Suppressor macrophage treated with lipopolysaccharide for 1 hour (primary cell): ENCODE results near the gene PRSS53.
A peak's percentile ranks its signal among the peaks of the same experiment; 100 is the strongest.

Source experiments
- DNase-seq, 3 donors: peaks; one replicate each; pipeline ENCODE4 v3.0.0-alpha.2; 2020 to 2022

Gene PRSS53

GRCh38 chr16:31093132-31093703, 4.5 kb upstream of the PRSS53 start:
- DNase-seq, result peak in 1 of 3 donors; percentile 27

DNA sequence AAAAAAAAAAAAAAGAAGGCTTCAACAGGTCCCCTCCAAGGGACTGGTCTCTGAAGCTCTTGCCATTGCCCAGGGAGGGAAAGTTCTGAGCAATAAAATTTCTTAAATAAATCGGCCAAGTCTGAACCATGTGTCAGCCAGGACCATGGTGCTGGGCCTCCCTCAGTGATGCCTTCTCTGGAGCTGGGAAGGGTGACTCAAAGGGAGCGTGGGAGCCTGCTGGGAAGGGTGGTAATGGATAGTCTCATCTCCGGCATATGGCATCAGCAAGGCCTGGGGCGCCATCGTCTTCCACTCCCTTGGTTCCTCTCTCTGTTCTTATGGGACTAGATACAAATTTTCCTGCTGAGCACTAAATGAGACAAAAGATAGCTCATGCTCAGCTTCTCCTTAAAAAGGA, 3.6 kb upstream of the PRSS53 start:
- DNase-seq, result no peak

DNA sequence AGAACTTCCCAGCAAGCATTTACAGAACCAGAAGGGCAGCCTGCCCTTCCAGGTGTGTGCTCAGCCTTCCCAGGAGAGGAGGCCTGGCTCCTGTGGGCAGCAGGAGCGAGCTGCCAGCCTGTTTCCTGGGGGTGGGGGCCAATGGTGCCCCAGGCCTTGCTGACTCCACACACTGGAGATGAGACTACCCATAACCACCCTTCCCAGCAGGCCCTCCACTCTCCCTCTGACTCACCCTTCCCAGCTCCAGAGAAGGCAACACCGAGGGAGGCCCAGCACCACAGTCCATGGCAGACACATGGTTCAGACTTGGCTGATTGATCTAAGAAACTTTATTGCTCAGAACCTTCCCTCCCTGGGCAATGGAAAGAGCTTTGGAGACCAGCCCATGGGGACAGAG, 1.8 kb upstream of the PRSS53 start:
- DNase-seq, result no peak

GRCh38 chr16:31089199-31089598, 456 bp upstream of the PRSS53 start:
- no peak for DNase-seq

DNA sequence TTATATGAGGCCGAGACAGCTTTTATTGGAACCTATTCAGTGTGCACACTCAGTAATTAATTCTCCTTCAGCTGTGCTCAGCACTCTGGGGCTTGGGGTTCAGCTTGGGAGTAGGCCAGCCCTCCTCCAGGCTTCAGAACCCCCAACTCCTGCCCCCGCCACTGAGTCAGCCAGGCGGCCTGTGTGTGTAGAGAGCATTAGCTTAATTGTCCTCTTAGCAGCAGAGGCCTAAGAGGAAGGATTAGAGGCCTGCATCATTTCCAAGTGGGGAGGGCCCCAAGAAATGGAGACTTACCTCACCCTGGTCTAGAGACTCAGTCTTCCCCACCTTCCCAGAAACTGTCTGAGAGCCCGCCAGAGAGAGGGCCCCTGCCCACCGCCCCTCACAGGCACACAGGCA, 772 bp downstream of the PRSS53 start:
- DNase-seq, result no peak

DNA sequence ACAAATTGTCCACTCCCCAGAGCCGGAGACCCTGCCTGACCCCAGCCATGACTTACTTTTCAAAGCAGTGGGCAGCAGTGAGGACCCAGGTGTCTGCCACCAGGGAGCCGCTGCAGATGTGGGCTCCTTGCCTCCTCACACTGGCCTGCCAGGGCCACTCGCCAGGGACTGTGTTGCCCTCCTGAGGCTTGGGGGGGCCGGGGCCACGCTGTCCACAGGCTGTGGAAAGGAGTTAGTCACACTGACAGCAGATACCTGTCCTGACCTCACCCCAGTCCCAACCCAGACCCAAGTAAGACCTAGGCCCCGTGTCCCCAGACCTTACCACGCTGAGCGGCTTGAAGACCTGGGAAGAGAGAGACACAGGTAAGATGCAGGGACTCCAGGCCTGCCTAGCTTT, 1.3 kb downstream of the PRSS53 start:
- DNase-seq, result no peak

GRCh38 chr16:31086629-31086906, 2.2 kb downstream of the PRSS53 start:
- DNase-seq, result no peak

DNA sequence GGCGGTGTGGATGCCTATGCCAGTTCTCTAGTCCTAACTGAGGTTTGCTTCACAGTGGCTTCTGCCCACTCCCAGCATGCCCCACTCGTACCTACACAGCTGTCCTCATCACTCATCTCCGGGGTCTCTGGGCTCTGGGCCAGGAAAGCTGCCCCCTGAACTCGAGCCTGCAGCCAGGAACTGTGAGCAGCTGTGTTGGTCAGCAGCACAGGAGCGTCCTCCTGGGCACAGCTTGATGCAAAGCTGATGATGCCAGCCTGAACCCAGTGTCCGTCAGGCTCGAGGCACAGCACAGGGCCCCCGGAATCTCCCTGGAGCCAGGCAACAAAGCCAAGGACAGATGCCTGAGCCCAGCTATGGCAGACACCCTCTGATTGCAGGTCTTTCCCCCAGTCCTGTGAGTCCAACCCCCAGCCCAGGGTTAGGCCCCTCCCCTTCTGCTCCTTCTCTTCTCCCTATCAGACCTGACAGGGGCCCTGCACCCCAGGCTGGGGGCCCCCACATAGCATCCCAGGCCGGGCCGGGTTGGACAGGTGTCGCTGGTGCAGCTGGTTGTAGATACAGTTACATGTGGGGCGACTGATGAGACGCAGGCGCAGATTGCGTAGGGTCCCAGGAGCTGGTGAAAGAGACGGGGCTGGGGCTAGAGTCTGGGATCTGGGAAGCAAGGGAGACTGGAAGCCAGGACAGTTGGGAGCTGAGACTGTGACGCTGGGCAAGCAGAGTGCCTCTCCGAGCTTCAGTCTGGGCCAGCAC, 2.7 kb downstream of the PRSS53 start:
- DNase-seq, result no peak

GRCh38 chr16:31085411-31085810, 3.3 kb downstream of the PRSS53 start:
- DNase-seq, result no peak

DNA sequence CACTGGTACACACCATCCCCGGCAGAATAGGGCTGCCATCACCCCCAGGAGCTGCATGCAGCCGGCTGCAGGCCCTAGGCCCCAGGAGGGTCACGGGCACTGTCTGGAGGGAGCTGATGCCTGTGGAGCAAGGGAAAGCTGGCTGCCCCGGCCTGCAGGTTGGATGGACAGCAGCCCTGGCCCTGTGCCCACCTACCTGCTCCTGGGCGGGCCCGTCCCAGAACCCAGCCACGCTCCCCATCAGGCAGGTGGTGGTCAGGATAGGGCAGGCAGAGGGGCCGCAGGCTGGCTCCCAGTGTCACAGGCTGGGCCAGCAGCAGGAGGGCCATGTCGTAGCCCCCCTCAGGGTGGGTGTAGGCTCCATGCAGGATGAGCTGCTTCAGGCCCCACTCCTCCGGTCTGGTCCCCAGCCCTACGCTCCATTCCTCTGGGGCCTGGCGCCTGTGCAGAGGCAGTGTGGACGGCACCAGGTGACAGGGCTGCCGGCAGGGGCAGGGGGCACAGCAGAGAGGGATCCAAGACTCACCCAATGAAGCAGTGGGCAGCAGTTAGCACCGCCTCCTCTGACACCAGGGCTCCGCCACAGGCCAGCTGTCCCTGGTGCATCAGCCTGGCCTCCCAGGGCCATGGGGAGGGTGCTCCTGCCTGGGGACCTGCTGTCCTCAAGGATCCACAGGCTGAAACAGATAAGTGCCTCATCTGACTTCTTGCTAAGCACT, 4.0 kb downstream of the PRSS53 start:
- no peak for DNase-seq

DNA sequence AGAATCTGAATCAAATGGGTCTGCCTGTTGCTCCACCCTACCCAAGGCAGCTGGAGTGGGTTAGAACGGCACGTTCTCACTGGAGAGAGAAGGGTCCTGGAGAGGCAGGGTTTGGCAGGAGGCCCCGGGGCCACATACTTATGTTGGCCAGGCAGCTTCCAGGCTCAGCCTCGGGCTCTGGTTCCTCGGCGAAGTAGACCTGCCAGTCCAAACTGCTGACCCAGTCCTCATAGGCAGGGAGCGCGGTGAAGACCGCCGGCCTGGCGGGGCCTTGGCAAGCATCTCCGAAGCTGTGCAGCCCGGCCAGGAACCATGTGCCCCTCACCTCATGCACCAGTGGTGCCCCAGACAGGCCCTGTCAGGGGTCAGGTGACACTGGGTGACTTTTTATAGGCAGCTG, 4.8 kb downstream of the PRSS53 start:
- no peak for DNase-seq

DNA sequence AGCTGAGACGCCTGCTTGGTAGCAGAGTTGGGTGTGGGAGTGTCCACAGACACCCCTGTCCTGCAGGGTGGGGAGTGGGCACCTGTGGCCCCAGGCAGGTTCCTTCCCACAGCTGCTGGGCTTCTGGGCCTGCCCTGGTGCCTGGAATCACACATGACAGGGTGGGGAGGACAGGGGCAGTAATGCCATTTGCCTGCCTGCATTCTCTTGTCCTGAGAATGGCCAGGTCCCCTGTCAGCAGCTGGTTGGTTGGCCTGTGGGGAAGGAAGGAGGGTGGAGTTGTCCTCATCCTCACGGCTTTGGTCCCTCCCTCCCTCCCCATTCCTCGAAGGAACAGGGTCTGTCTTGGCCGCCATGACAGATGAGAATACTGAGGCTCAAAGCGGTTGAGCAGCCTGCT, 5.2 kb downstream of the PRSS53 start:
- no peak for DNase-seq

DNA sequence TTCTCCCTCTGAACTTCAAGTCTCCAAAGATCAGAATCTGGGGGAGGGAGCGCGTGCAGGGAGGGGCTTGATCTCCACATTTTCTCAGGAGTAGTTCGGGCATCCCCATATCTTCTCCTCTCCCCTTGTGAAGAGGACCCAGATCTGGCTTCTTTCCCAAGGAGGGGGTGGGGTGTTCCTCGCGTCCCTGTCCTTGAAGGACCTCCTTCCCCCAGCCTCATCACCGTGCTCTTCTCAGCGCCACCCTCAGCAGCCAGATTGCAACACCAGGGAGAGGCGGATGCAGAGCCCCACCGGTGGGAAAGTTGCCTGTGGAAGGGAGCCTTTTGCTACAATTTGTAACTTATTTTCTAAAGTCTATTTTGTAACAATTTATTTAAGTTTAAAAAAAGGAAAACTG, 5.7 kb downstream of the PRSS53 start:
- DNase-seq, result no peak

GRCh38 chr16:31082368-31083045, 6.2 kb downstream of the PRSS53 start:
- no peak for DNase-seq

DNA sequence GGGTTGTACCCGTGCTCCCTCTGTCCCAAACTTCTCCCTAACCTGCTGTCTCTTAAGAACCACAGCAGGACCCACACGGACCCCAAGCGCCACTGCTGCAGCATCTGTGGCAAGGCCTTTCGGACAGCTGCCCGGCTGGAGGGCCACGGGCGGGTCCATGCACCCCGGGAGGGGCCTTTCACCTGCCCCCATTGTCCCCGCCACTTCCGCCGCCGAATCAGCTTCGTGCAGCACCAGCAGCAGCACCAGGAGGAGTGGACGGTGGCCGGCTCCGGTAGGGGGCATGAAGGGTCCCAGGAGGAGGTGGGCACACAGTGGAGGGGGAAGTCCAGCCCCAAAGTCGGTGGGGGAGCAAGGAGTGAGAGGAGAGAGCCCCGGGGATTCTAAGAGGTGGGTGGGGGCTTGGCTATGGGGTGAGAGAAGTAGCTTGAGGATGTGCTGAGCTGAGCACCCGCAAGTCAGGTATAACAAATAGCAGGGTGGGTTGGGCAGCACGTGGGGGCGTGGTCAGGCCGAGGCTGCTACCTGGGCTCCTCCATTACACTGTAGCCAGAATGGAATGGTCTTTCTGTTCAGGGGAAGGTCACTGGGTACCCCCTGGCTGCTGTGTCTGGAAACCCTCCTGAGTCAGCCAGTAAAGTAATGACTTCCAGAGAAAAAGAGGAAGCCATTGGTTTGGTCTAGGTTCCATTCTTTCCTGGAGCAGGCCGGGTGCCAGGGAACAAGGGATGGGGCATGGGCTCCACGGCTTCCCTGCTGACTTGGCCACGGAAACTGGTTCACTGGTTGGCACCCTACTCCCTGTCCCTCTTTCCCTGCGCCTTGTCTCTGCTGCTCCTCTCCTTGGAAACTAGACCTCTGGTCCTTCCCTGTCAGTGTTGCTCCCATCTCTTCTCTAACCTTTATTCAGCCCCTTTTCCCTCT, 7.1 kb downstream of the PRSS53 start:
- peak; percentile 44 to 50 (median 47) for DNase-seq

GRCh38 chr16:31080756-31081419, 7.9 kb downstream of the PRSS53 start:
- DNase-seq, result no peak

GRCh38 chr16:31080035-31080629, 8.6 kb downstream of the PRSS53 start:
- no peak for DNase-seq

GRCh38 chr16:31079342-31079944, 9.3 kb downstream of the PRSS53 start:
- peak in 1 of 3 donors; percentile 15 for DNase-seq

DNA sequence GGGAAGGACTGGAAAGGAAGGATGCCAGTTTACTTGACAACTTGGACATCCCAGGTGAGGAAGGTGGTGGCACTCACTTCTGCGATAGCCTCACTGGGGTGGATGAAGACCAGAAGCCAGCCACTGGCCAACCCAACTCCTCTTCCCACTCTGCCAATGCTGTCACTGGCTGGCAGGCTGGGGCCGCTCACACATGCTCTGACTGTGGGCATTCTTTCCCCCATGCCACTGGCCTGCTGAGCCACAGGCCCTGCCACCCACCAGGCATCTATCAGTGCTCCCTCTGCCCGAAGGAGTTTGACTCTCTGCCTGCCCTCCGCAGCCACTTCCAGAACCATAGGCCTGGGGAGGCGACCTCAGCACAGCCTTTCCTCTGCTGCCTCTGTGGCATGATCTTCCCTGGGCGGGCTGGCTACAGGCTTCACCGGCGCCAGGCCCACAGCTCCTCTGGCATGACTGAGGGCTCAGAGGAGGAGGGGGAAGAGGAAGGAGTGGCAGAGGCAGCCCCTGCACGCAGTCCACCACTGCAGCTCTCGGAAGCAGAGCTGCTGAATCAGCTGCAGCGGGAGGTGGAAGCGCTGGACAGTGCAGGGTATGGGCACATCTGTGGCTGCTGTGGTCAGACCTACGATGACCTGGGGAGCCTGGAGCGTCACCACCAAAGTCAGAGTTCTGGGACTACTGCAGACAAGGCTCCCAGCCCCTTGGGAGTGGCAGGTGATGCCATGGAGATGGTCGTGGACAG, 10.0 kb downstream of the PRSS53 start:
- DNase-seq, result no peak

DNA sequence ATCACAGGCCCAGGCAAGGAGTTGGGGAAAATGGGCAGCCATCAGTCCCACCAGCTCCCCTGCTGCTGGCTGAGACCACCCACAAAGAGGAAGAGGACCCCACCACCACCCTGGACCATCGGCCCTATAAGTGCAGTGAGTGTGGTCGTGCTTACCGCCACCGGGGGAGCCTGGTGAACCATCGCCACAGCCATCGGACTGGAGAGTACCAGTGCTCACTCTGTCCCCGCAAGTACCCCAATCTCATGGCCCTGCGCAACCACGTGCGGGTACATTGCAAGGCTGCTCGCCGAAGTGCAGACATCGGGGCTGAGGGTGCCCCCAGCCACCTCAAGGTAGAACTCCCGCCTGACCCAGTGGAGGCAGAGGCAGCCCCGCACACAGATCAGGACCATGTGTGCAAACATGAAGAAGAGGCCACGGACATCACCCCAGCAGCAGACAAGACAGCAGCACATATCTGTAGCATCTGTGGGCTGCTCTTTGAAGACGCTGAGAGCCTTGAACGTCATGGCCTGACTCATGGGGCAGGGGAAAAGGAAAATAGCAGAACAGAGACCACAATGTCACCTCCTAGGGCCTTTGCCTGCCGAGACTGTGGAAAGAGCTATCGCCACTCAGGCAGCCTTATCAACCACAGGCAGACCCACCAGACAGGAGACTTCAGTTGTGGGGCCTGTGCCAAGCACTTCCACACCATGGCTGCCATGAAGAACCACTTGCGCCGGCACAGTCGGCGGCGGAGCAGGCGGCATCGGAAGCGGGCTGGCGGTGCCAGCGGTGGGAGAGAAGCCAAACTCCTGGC, 10.9 kb downstream of the PRSS53 start:
- DNase-seq, result no peak
